NCI-H2029 (cell line): ENCODE data around the gene SMURF2.

Source experiments
- DNase-seq: peaks from one replicate; lab custom pipeline; 2025; lab: John Stamatoyannopoulos, UW

Gene SMURF2

GRCh38 chr17:64502809-64503208 is 159.3 kb downstream of the SMURF2 start:
- no peak for DNase-seq

DNA sequence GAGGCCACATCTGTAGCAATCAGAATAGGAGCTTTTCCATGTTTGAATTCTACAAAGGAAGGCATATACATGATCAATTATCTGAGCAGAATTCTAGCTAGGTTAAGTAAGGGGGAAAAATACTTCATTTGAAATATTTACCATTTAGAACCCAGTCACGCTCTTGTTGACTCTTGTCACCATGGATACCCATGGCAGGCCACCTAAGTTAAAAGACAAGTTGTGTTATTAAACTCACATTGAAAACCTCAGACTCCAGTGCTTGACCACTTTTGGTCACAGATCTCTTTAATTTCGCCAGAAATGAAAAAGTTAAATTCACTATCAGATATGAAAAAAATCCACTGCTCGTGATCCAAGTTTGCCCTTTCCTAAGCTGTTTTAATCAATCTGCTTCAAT is 160.1 kb downstream of the SMURF2 start:
- DNase-seq, result no peak

- DNase-seq, result no peak
Measured at GRCh38 chr17:64500862-64501765, 161.0 kb downstream of the SMURF2 start.

DNA sequence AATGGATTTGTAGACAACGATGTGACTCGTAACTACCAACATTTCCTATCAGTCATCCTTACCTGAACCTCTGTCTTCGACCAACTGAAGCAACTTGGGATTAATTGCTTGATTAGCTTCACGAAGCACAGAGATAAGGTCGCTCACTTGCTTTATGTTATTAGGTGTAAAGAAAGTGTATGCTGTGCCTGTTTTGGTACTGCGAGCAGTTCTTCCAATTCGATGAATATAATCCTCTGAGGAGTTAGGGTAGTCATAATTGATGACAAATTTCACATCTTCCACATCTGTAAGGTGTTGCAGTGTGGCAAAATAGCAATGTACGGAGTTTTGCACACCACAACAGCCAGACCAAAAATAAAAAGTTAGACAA is 161.6 kb downstream of the SMURF2 start:
- no peak for DNase-seq

- no peak for DNase-seq
Measured at GRCh38 chr17:64499805-64500486, 162.2 kb downstream of the SMURF2 start.

DNA sequence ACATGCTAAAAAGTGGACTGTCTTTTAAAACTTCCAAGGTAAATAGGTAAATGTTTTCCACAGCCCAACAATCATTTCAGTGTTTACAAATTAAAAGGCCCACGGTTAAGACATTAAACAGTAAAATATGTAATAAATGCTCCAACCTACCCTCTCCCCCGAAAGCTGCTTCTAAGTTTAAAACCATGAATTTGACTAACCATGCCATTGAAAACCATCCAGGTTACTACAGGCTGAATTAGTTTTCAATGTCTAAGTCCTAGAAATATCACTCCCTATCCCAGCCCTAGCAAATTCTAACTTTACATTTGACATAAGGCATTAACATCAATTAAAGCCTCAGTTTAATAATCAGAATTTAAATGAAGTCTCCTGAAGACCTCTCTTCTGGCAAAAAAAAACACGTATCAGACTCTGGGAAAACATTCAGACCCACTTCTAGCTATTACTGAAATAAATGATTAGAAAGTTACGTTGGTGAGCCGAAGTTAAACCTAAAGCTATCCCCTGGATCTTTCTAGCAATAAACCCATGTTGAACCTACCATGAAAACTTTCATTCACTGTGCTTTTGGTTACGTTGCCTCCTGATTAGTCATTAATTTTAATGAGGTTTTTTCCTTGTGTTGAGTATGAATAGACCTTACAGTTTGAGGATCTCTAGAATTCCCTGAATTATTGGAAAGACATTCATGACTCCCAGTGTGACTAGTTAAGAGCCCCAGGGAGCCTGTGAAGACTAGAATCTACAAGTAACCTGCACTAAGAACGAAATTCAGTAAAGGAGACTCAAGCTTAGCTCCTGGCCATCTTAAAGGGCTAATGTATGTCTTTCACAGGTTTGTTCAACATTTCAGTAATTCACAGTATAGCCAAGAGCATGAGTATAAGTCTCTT is 163.6 kb downstream of the SMURF2 start:
- DNase-seq, result no peak

DNA sequence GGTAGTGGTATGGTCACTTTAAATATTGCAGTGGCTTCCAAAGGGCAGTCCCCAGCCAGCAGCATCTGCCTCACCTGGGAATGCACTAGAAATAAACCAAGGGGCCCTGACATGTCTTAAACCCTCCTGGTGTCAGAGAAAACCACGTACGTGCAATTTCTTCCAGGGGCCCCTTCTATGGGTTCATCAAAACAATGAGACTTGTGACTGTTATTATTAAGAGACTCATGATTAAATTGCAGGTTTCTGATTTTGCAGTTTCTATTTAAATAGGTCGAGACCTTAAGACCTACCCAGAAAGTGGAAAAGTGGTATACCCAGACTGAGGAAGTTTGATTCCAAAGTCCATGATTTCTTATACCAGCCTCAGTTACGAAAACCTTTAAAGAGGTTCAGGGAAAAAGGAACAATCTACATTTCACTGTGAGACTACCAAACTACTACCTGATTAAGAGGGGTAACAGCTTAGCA is 164.5 kb downstream of the SMURF2 start:
- no peak for DNase-seq

- peak; percentile 76 for DNase-seq
Measured at GRCh38 chr17:64496786-64497564, 165.1 kb downstream of the SMURF2 start, which contains the start of gene POLG2. Gene POLG2, minus strand, starts transcription at chr17:64497054. Its CDS starts 86 bp downstream, at chr17:64496968.

- DNase-seq, result no peak
Measured at GRCh38 chr17:64496348-64496785, 165.7 kb downstream of the SMURF2 start.
